ENCODE results near the gene KMT2C.

KMT2C gene

DNA sequence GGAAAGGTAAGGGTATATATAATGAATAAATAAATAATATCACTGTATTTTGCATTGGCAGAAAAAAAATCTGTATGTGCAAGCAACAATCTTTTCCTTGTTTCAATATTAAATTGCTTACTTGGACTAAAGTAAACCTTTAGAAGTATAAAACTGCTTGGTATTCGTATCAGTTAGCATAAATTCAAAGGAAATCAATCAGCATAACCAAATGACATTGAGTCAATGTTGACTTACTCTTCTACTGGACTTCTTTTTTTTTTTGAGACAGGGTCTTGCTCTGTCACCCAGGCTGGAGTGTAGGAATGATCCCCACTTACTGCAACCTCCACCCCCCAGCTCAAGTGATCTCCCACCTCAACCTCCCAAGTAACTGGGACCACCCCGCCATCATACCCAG is 42.3 kb upstream of the KMT2C start:
- TF ChIP-seq CREB1 (IDR thresholded peaks at IDR 0.05; ENCODE audit: low read depth) (no peak), TAF1 (IDR thresholded peaks at IDR 0.05; ENCODE audit: low read depth) (no peak), NFIC (IDR thresholded peaks at IDR 0.05) (no peak), YY1 (IDR thresholded peaks at IDR 0.05; ENCODE audit: low read depth) (no peak), EP300 (IDR thresholded peaks at IDR 0.05; ENCODE audit: borderline replicate concordance) (no peak), RAD21 (IDR thresholded peaks at IDR 0.05; ENCODE audit: low read depth) (no peak)
- TF ChIP-seq, protein P1, sequence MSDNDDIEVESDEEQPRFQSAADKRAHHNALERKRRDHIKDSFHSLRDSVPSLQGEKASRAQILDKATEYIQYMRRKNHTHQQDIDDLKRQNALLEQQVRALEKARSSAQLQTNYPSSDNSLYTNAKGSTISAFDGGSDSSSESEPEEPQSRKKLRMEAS (IDR thresholded peaks at IDR 0.05), result no peak
- TF ChIP-seq, protein P2, sequence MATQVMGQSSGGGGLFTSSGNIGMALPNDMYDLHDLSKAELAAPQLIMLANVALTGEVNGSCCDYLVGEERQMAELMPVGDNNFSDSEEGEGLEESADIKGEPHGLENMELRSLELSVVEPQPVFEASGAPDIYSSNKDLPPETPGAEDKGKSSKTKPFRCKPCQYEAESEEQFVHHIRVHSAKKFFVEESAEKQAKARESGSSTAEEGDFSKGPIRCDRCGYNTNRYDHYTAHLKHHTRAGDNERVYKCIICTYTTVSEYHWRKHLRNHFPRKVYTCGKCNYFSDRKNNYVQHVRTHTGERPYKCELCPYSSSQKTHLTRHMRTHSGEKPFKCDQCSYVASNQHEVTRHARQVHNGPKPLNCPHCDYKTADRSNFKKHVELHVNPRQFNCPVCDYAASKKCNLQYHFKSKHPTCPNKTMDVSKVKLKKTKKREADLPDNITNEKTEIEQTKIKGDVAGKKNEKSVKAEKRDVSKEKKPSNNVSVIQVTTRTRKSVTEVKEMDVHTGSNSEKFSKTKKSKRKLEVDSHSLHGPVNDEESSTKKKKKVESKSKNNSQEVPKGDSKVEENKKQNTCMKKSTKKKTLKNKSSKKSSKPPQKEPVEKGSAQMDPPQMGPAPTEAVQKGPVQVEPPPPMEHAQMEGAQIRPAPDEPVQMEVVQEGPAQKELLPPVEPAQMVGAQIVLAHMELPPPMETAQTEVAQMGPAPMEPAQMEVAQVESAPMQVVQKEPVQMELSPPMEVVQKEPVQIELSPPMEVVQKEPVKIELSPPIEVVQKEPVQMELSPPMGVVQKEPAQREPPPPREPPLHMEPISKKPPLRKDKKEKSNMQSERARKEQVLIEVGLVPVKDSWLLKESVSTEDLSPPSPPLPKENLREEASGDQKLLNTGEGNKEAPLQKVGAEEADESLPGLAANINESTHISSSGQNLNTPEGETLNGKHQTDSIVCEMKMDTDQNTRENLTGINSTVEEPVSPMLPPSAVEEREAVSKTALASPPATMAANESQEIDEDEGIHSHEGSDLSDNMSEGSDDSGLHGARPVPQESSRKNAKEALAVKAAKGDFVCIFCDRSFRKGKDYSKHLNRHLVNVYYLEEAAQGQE (IDR thresholded peaks at IDR 0.05; ENCODE audit: low read depth), result no peak

DNA sequence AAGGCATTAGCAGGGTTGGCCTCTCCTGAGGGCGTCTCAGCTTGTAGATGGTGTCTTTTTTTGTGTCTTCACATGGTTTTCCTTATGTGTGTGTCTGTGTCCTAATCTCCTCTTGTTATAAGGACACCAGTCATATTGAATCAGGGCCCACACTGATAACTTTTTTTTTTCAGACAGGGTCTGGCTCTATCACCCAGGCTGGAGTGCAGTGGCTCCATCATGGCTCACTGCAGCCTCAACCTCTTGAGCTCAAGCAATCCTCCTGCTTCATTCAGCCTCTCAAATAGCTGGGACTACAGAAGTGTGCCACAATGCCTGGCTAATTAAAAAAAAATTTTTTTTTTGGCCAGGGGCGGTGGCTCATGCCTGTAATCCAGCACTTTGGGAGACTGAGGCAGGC is 41.3 kb upstream of the KMT2C start:
- TF ChIP-seq CEBPB (IDR thresholded peaks at IDR 0.05), result no peak
- no peak for TF ChIP-seq FOXM1 (IDR thresholded peaks at IDR 0.05; ENCODE audit: borderline replicate concordance, low read depth)
- no peak for TF ChIP-seq RAD21 (IDR thresholded peaks at IDR 0.05; ENCODE audit: low read depth)
- TF ChIP-seq TCF12 (IDR thresholded peaks at IDR 0.05; ENCODE audit: low read depth), result no peak
- TF ChIP-seq, protein P3, sequence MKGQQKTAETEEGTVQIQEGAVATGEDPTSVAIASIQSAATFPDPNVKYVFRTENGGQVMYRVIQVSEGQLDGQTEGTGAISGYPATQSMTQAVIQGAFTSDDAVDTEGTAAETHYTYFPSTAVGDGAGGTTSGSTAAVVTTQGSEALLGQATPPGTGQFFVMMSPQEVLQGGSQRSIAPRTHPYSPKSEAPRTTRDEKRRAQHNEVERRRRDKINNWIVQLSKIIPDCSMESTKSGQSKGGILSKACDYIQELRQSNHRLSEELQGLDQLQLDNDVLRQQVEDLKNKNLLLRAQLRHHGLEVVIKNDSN (IDR thresholded peaks at IDR 0.05), result no peak
- TF ChIP-seq ZBTB7A (IDR thresholded peaks at IDR 0.05; ENCODE audit: low read depth), result no peak

DNA sequence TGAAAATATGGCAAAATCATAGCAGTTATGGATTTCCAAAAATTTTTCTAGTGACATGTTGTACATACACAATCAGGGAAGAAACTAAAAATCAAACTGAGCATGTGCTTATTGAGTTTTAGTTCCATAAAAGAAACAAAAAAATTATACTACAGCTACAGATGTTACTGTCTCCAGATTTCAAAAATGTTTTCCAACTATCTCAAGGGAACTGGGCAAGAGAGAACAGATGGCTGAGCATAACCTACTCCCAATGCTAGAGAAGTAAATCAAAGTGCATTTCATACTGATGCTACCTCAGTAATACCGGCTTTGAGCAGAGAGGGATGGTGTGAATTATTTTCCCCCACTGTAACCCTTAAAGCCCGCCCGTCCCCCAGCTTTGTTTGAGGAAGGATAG is 40.7 kb upstream of the KMT2C start:
- TF ChIP-seq NFIC (IDR thresholded peaks at IDR 0.05) (no peak), TAF1 (IDR thresholded peaks at IDR 0.05; ENCODE audit: low read depth) (no peak), EGR1 (IDR thresholded peaks at IDR 0.05) (no peak), CEBPB (IDR thresholded peaks at IDR 0.05) (no peak), TEAD4 (IDR thresholded peaks at IDR 0.05) (no peak), ZBTB7A (IDR thresholded peaks at IDR 0.05; ENCODE audit: low read depth) (no peak), YY1 (IDR thresholded peaks at IDR 0.05; ENCODE audit: low read depth) (no peak), FOXM1 (IDR thresholded peaks at IDR 0.05; ENCODE audit: borderline replicate concordance, low read depth) (no peak), TCF12 (IDR thresholded peaks at IDR 0.05; ENCODE audit: low read depth) (no peak), RAD21 (IDR thresholded peaks at IDR 0.05; ENCODE audit: low read depth) (no peak), EP300 (IDR thresholded peaks at IDR 0.05; ENCODE audit: borderline replicate concordance) (no peak), CREB1 (IDR thresholded peaks at IDR 0.05; ENCODE audit: low read depth) (no peak)
- TF ChIP-seq, protein P1 (IDR thresholded peaks at IDR 0.05), result no peak
- TF ChIP-seq, protein P3 (IDR thresholded peaks at IDR 0.05), result no peak
- TF ChIP-seq, protein P2 (IDR thresholded peaks at IDR 0.05; ENCODE audit: low read depth), result no peak

DNA sequence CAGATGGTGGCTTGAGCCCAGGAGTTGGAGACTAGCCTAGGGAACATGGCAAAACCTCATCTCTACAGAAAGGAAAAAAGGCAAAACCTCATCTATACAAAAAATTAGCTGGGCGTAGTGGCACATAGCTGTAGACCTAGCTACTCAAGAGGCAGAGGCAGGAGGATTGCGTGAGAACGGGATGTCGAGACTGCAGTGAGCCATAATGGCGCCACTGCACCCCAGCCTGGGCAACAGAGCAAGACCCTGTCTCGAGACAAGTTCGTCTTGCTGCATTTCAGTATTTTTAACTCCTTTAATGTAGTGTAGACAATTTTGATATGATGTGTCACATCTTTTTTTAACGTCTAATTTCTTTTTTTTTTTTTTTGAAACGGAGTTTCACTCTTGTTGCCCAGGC is 31.4 kb upstream of the KMT2C start:
- TF ChIP-seq EP300 (IDR thresholded peaks at IDR 0.05; ENCODE audit: borderline replicate concordance) (no peak), TCF12 (IDR thresholded peaks at IDR 0.05; ENCODE audit: low read depth) (no peak), FOXM1 (IDR thresholded peaks at IDR 0.05; ENCODE audit: borderline replicate concordance, low read depth) (no peak), CEBPB (IDR thresholded peaks at IDR 0.05) (no peak), ZBTB7A (IDR thresholded peaks at IDR 0.05; ENCODE audit: low read depth) (no peak), NFIC (IDR thresholded peaks at IDR 0.05) (no peak), TEAD4 (IDR thresholded peaks at IDR 0.05) (no peak), RAD21 (IDR thresholded peaks at IDR 0.05; ENCODE audit: low read depth) (no peak), TAF1 (IDR thresholded peaks at IDR 0.05; ENCODE audit: low read depth) (no peak), CREB1 (IDR thresholded peaks at IDR 0.05; ENCODE audit: low read depth) (no peak)
- TF ChIP-seq, protein P3 (IDR thresholded peaks at IDR 0.05), result no peak
- TF ChIP-seq, protein P2 (IDR thresholded peaks at IDR 0.05; ENCODE audit: low read depth), result no peak
- TF ChIP-seq, protein P1 (IDR thresholded peaks at IDR 0.05), result no peak
